ENCODE measurements around the gene SMCO3. TPM values are rescaled to one million over a fixed set of nuclear protein-coding genes. Genes with fewer than 3 reads are reported as not detected.

Gene SMCO3
- total and polyA plus RNA-seq, 2 experiments from 2014 or later = 1.4 to 3.2 TPM

DNA sequence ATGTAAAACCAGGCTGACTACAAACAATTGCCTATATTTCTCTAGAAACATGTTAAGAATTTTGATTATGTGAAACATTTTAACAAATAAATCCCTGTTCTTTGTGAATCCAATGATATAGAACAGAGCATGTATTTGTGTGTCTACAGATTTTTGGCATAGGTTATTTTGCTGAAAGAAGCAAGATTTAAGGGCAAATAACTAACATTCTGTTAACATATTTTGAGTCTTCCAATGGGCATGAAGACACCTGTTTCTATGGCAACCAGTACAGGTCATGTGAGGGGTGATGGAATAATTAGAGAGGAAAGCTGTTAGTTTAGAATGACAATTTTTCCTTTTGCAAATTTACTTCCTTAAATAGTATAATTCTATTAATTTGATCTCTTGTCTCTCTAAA is 20.5 kb upstream of the SMCO3 start:
- H3K9me3 ChIP-seq (ENCODE audit: low read depth) = no peaks in the 10 kb centered on the region
- H3K79me2 ChIP-seq = no peaks in the 10 kb centered on the region
- no peak overlapping the region for H3K4me3 ChIP-seq
- H3K36me3 ChIP-seq (replicated peaks; ENCODE audit: insufficient read depth, low read depth) = no peaks in the 10 kb centered on the region
- H2AFZ ChIP-seq = no peak overlapping the region
- no peaks in the 10 kb centered on the region for H4K20me1 ChIP-seq (ENCODE audit: insufficient read depth, poor library complexity, severe bottlenecking)
- no peaks in the 10 kb centered on the region for H3K4me1 ChIP-seq (ENCODE audit: insufficient read depth)
- no peaks in the 10 kb centered on the region for H3K9me2 ChIP-seq (replicated peaks; ENCODE audit: insufficient read depth)
- peak overlapping the region; percentile 19 for H3K4me2 ChIP-seq
- TF ChIP-seq, protein P1, sequence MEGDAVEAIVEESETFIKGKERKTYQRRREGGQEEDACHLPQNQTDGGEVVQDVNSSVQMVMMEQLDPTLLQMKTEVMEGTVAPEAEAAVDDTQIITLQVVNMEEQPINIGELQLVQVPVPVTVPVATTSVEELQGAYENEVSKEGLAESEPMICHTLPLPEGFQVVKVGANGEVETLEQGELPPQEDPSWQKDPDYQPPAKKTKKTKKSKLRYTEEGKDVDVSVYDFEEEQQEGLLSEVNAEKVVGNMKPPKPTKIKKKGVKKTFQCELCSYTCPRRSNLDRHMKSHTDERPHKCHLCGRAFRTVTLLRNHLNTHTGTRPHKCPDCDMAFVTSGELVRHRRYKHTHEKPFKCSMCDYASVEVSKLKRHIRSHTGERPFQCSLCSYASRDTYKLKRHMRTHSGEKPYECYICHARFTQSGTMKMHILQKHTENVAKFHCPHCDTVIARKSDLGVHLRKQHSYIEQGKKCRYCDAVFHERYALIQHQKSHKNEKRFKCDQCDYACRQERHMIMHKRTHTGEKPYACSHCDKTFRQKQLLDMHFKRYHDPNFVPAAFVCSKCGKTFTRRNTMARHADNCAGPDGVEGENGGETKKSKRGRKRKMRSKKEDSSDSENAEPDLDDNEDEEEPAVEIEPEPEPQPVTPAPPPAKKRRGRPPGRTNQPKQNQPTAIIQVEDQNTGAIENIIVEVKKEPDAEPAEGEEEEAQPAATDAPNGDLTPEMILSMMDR (IDR thresholded peaks at IDR 0.05; ENCODE audit: poor library complexity) = no peak
- TF ChIP-seq EZH2 (IDR thresholded peaks at IDR 0.05; ENCODE audit: borderline replicate concordance) = no peak
- TF ChIP-seq EZH2phosphoT487 (IDR thresholded peaks at IDR 0.05; ENCODE audit: low read depth, severe bottlenecking, unreplicated experiment) = no peak
- no peaks in the 10 kb centered on the region for H3K27me3 ChIP-seq
- no peak for DNase-seq (ENCODE audit: low spot score)
- H3K27ac ChIP-seq = peak overlapping the region; percentile 10

DNA sequence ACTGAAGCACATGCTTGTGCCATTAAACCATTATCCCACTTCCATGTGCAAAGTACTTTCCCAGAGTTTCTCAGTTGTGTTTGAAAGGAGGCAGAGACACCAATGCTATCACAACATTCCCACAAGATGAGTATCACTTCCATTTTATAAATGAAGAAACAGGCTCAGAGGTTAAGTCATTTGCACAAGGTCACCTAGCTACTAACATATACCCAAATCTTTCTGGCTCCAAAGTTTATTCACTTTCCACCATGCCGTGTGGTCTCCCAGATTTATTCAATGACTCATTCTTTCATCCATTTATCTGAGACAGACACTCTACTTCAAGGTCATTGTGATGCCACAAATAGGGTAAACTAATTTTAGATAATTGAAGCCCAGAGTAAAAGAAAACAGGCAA is 20.0 kb upstream of the SMCO3 start:
- H3K36me3 ChIP-seq (replicated peaks; ENCODE audit: insufficient read depth, low read depth) = no peaks in the 10 kb centered on the region
- no peaks in the 10 kb centered on the region for H3K9me2 ChIP-seq (replicated peaks; ENCODE audit: insufficient read depth)
- TF ChIP-seq EZH2phosphoT487 (IDR thresholded peaks at IDR 0.05; ENCODE audit: low read depth, severe bottlenecking, unreplicated experiment) = no peak
- TF ChIP-seq, protein P1 (IDR thresholded peaks at IDR 0.05; ENCODE audit: poor library complexity) = no peak
- no peak for TF ChIP-seq EZH2 (IDR thresholded peaks at IDR 0.05; ENCODE audit: borderline replicate concordance)
- no peaks in the 10 kb centered on the region for H3K79me2 ChIP-seq
- WGBS (ENCODE audit: low lambda C conversion rate, missing lambda C conversion rate) = 44% methylated on average over 1 of the region's 1 CpG
- peak overlapping the region; percentile 6 for H3K4me2 ChIP-seq
- no peaks in the 10 kb centered on the region for H3K4me1 ChIP-seq (ENCODE audit: insufficient read depth)
- no peaks in the 10 kb centered on the region for H3K27me3 ChIP-seq
- no peaks in the 10 kb centered on the region for H3K9me3 ChIP-seq (ENCODE audit: low read depth)
- no peak overlapping the region for H2AFZ ChIP-seq
- no peak for DNase-seq (ENCODE audit: low spot score)
- no peaks in the 10 kb centered on the region for H4K20me1 ChIP-seq (ENCODE audit: insufficient read depth, poor library complexity, severe bottlenecking)
- H3K27ac ChIP-seq = peak overlapping the region; percentile 4
- H3K4me3 ChIP-seq = no peak overlapping the region

DNA sequence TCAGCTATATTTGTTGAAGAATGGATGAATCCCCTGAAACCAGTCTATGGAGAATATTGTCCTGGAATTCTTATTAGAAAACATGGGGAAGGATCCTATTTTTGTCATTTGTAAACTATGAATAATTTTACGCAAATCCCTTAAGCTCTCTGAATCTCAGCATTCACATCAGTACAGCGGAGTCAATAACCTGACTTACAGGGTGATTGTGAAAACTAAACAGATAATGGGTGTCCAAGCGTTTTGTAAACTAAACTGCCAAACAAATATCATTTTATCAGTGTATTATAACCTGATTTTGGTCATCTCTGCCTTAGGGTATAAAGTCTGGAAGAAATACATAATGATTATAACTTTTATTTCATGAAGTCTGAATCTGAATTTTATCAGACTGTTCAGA is 19.4 kb upstream of the SMCO3 start:
- Histone ChIP-seq H2AFZ (no peak overlapping the region), H4K20me1 (ENCODE audit: insufficient read depth, poor library complexity, severe bottlenecking) (no peaks in the 10 kb centered on the region), H3K27me3 (no peaks in the 10 kb centered on the region), H3K36me3 (replicated peaks; ENCODE audit: insufficient read depth, low read depth) (no peaks in the 10 kb centered on the region), H3K4me1 (ENCODE audit: insufficient read depth) (no peaks in the 10 kb centered on the region), H3K4me3 (no peak overlapping the region), H3K79me2 (no peaks in the 10 kb centered on the region), H3K9me3 (ENCODE audit: low read depth) (no peaks in the 10 kb centered on the region), H3K4me2 (peak overlapping the region; percentile 6), H3K27ac (peak overlapping the region; percentile 4), H3K9me2 (replicated peaks; ENCODE audit: insufficient read depth) (no peaks in the 10 kb centered on the region)
- no peak for TF ChIP-seq EZH2 (IDR thresholded peaks at IDR 0.05; ENCODE audit: borderline replicate concordance)
- TF ChIP-seq EZH2phosphoT487 (IDR thresholded peaks at IDR 0.05; ENCODE audit: low read depth, severe bottlenecking, unreplicated experiment) = no peak
- TF ChIP-seq, protein P1 (IDR thresholded peaks at IDR 0.05; ENCODE audit: poor library complexity) = no peak
- WGBS (ENCODE audit: low lambda C conversion rate, missing lambda C conversion rate) = 55% methylated on average over 3 of the region's 3 CpGs
- DNase-seq (ENCODE audit: low spot score) = no peak

DNA sequence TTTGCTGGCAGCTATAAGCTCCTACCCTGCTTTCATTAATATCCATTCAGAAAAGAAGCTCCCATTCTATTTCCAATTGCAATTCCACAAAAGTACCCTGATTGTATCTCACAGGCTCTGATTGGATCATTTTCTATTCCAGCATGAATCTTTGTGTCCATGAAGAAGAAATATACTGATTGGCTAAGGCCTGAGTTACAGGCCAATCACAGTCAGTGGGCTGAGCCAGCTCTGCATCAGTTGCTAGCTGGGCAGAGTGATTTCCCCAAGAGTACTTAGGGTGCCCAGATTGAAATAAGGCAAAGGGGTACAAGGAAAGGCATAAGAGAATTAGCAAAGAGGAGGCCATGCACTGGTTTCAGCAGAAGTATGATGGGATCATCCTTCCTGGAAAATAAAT is 14.9 kb upstream of the SMCO3 start:
- TF ChIP-seq, protein P1 (IDR thresholded peaks at IDR 0.05; ENCODE audit: poor library complexity) = no peak
- TF ChIP-seq EZH2phosphoT487 (IDR thresholded peaks at IDR 0.05; ENCODE audit: low read depth, severe bottlenecking, unreplicated experiment) (no peak), EZH2 (IDR thresholded peaks at IDR 0.05; ENCODE audit: borderline replicate concordance) (no peak)
- Histone ChIP-seq H2AFZ (no peak overlapping the region), H3K27me3 (no peaks in the 10 kb centered on the region), H3K4me3 (no peak overlapping the region), H3K9me2 (replicated peaks; ENCODE audit: insufficient read depth) (no peaks in the 10 kb centered on the region), H3K79me2 (no peaks in the 10 kb centered on the region), H3K27ac (no peak overlapping the region), H3K36me3 (replicated peaks; ENCODE audit: insufficient read depth, low read depth) (no peaks in the 10 kb centered on the region), H3K4me2 (no peak overlapping the region), H3K9me3 (ENCODE audit: low read depth) (no peaks in the 10 kb centered on the region), H4K20me1 (ENCODE audit: insufficient read depth, poor library complexity, severe bottlenecking) (no peaks in the 10 kb centered on the region), H3K4me1 (ENCODE audit: insufficient read depth) (no peaks in the 10 kb centered on the region)
- DNase-seq (ENCODE audit: low spot score) = no peak
